H9 (cell line): Measurements from ENCODE around the gene FDX2. TPM values are rescaled to one million over a fixed set of nuclear protein-coding genes. Genes with fewer than 3 reads are reported as not detected.

Experiments used
- DNase-seq: peaks from one replicate; pipeline ENCODE4 v3.0.0-alpha.2; 2017
- H2AFZ ChIP-seq: one replicate; pipeline ENCODE4 v1.6.1; 2013; ENCODE audit warnings: mild to moderate bottlenecking, low read length, control low read depth, moderate library complexity
- H2AK5ac ChIP-seq: 2 replicates; pipeline ENCODE4 v1.6.1; 2013; ENCODE audit warnings: low read length, control low read depth, mixed read lengths; ENCODE audit not compliant: insufficient read length
- H2BK120ac ChIP-seq: one replicate; pipeline ENCODE4 v1.6.1; 2013; ENCODE audit warnings: low read depth, mild to moderate bottlenecking, low read length, control low read depth, inconsistent platforms; ENCODE audit not compliant: poor library complexity, severe bottlenecking
- H2BK12ac ChIP-seq: 2 replicates; pipeline ENCODE4 v1.6.1; 2013; ENCODE audit warnings: low read length, control low read depth, mixed read lengths, low read depth; ENCODE audit not compliant: insufficient read length
- H2BK15ac ChIP-seq: 2 replicates; pipeline ENCODE4 v1.6.1; 2013; ENCODE audit warnings: low read depth, low read length, control low read depth
- H2BK20ac ChIP-seq: one replicate; pipeline ENCODE4 v1.6.1; 2013; ENCODE audit warnings: low read depth, mild to moderate bottlenecking, low read length, control low read depth, inconsistent platforms; ENCODE audit not compliant: poor library complexity, severe bottlenecking
- H2BK5ac ChIP-seq: 2 replicates; pipeline ENCODE4 v1.6.1; 2013; ENCODE audit warnings: low read length, control low read depth, mixed read lengths; ENCODE audit not compliant: insufficient read length
- H3K14ac ChIP-seq: 2 replicates; pipeline ENCODE4 v1.6.1; 2013; ENCODE audit warnings: low read length, control low read depth; ENCODE audit not compliant: insufficient read depth
- H3K18ac ChIP-seq: 2 replicates; pipeline ENCODE4 v1.6.1; 2013; ENCODE audit warnings: low read depth, mild to moderate bottlenecking, mixed read lengths, low read length, control low read depth; ENCODE audit not compliant: insufficient read length
- H3K23ac ChIP-seq: 2 replicates; pipeline ENCODE4 v1.6.1; 2013; ENCODE audit warnings: low read length, control low read depth, mixed read lengths, low read depth; ENCODE audit not compliant: insufficient read length
- H3K23me2 ChIP-seq: 2 replicates; pipeline ENCODE4 v1.6.1; 2013; ENCODE audit warnings: low read depth, mild to moderate bottlenecking, mixed read lengths, low read length, control low read depth; ENCODE audit not compliant: insufficient read length, poor library complexity, severe bottlenecking
- H3K27ac ChIP-seq: 2 replicates; pipeline ENCODE4 v1.5.1; 2013; ENCODE audit warnings: low read length, control low read depth, mixed read lengths, low read depth; ENCODE audit not compliant: insufficient read length
- H3K27me3 ChIP-seq: 2 replicates; pipeline ENCODE4 v1.6.1; 2013; ENCODE audit warnings: low read length, control low read depth, inconsistent platforms; ENCODE audit not compliant: insufficient read depth
- H3K4ac ChIP-seq: 2 replicates; pipeline ENCODE4 v1.6.1; 2013; ENCODE audit warnings: low read depth, mild to moderate bottlenecking, control low read depth, inconsistent platforms, low read length, moderate library complexity
- H3K4me1 ChIP-seq: 2 replicates; pipeline ENCODE4 v1.6.1; 2013; ENCODE audit warnings: low read length, control low read depth, inconsistent platforms; ENCODE audit not compliant: insufficient read depth
- H3K4me2 ChIP-seq: 2 replicates; pipeline ENCODE4 v1.6.1; 2013; ENCODE audit warnings: low read length, control low read depth, mixed read lengths; ENCODE audit not compliant: insufficient read length, insufficient read depth
- H3K56ac ChIP-seq: 2 replicates; pipeline ENCODE4 v1.6.1; 2013; ENCODE audit warnings: low read depth, mild to moderate bottlenecking, mixed read lengths, low read length, control low read depth; ENCODE audit not compliant: insufficient read length
- H3K79me1 ChIP-seq: 2 replicates; pipeline ENCODE4 v1.6.1; 2013; ENCODE audit warnings: low read depth, mild to moderate bottlenecking, moderate library complexity, low read length, control low read depth, inconsistent platforms; ENCODE audit not compliant: insufficient read depth, poor library complexity, severe bottlenecking
- H3K79me2 ChIP-seq: 2 replicates; pipeline ENCODE4 v1.6.1; 2013; ENCODE audit warnings: low read length, control low read depth, inconsistent platforms; ENCODE audit not compliant: insufficient read depth
- H3K9ac ChIP-seq: 2 replicates; pipeline ENCODE4 v1.6.1; 2013; ENCODE audit warnings: low read length, control low read depth, mixed read lengths; ENCODE audit not compliant: insufficient read length; ENCODE audit errors: extremely low read depth
- H3K9me3 ChIP-seq: one replicate; pipeline ENCODE4 v1.6.1; 2013; ENCODE audit warnings: low read depth, low read length, inconsistent platforms; ENCODE audit not compliant: control insufficient read depth
- H3T11ph ChIP-seq: one replicate; pipeline ENCODE4 v1.6.1; 2013; ENCODE audit warnings: mild to moderate bottlenecking, low read length, control low read depth, inconsistent platforms
- H4K20me1 ChIP-seq: one replicate; pipeline ENCODE4 v1.6.1; 2013; ENCODE audit not compliant: control insufficient read depth, insufficient read length, insufficient read depth
- H4K5ac ChIP-seq: 2 replicates; pipeline ENCODE4 v1.6.1; 2013; ENCODE audit warnings: low read depth, mild to moderate bottlenecking, mixed read lengths, low read length, control low read depth; ENCODE audit not compliant: insufficient read length
- H4K8ac ChIP-seq: replicated peaks from 2 replicates; pipeline ENCODE4 v1.6.1; 2013; ENCODE audit warnings: low read length, control low read depth, mixed read lengths, low read depth; ENCODE audit not compliant: insufficient read length
- H4K91ac ChIP-seq: 2 replicates; pipeline ENCODE4 v1.6.1; 2013; ENCODE audit warnings: low read depth, mild to moderate bottlenecking, moderate library complexity, mixed read lengths, low read length, control low read depth; ENCODE audit not compliant: insufficient read length
- H3K27ac Mint-ChIP-seq, 3 experiments: 2 replicates in 2 of 3; 3 replicates in 1 of 3; pipeline ENCODE4 v1.8.0; 2020 to 2021; ENCODE audit warnings: mixed read lengths in 3 of 3, mild to moderate bottlenecking in 1 of 3, moderate library complexity in 1 of 3
- H3K27me3 Mint-ChIP-seq: 2 replicates; pipeline ENCODE4 v1.8.0; 2021; ENCODE audit warnings: low read depth, mild to moderate bottlenecking, moderate library complexity, mixed read lengths
- H3K36me3 Mint-ChIP-seq, 3 experiments: 2 replicates in 2 of 3; 3 replicates in 1 of 3; pipeline ENCODE4 v1.8.0; 2020 to 2021; ENCODE audit warnings: low read depth in 3 of 3, mixed read lengths in 3 of 3; ENCODE audit not compliant: insufficient read depth in 1 of 3
- H3K4me1 Mint-ChIP-seq, 2 experiments: 2 replicates each; pipeline ENCODE4 v1.8.0; 2020; ENCODE audit warnings: mixed read lengths in 2 of 2
- H3K4me3 Mint-ChIP-seq, 2 experiments: 2 replicates in 1 of 2; 3 replicates in 1 of 2; pipeline ENCODE4 v1.8.0; 2020 to 2021; ENCODE audit warnings: mild to moderate bottlenecking in 2 of 2, mixed read lengths in 2 of 2, moderate library complexity in 1 of 2
- H3K9me3 Mint-ChIP-seq, 2 experiments: 2 replicates in 1 of 2; 3 replicates in 1 of 2; pipeline ENCODE4 v1.8.0; 2020; ENCODE audit warnings: mild to moderate bottlenecking in 2 of 2, mixed read lengths in 2 of 2, moderate library complexity in 1 of 2
- CTCF ChIP-seq: fragments of 200-600 bp; sonication (generic); conservative IDR thresholded peaks from 3 replicates; pipeline ENCODE4 v1.8.0; 2021; ENCODE audit warnings: antibody characterized with exemption, mild to moderate bottlenecking
- WGBS: extraction: QIAGEN DNeasy Blood & Tissue Kit; methylation state at CpG from one replicate; pipeline ENCODE4 v1.1.7; 2013; ENCODE audit warnings: missing lambda C conversion rate, low lambda C conversion rate, mixed read lengths; ENCODE audit not compliant: insufficient read length; ENCODE audit errors: extremely low coverage; 5-methylcytosine and 5-hydroxymethylcytosine counted together
- total RNA-seq: library from RNA; stranded (reverse); gene quantifications from 2 replicates; pipeline ENCODE4 v1.2.1, GENCODE V29; 2021

The FDX2 gene
- total RNA-seq, 1 experiment from 2014 or later, result 27.7 TPM

- H3K4me2 ChIP-seq, result peak within 1 kb of the TSS; percentile 3
- peaks cover 6% of the 10 kb centered on the region; the same call in 1 of the 2 replicates for H3K4me1 ChIP-seq
- H3T11ph ChIP-seq, result no peak within 1 kb of the TSS
- no peak within 1 kb of the TSS for H2BK15ac ChIP-seq
- H3K9me3 ChIP-seq, result no peaks in the 10 kb centered on the region
- no peak within 1 kb of the TSS for H4K5ac ChIP-seq
- peaks cover 17 to 26% of the 10 kb centered on the region in 2 experiments for H3K4me1 Mint-ChIP-seq
- no peak within 1 kb of the TSS for H4K8ac ChIP-seq
- DNase-seq, result peak; percentile 64
- no peaks in the 10 kb centered on the region; a peak in 1 of 5 replicates for H3K9me3 Mint-ChIP-seq
- H3K27ac ChIP-seq, result no peak within 1 kb of the TSS
- H3K36me3 Mint-ChIP-seq, result no peaks in the 10 kb centered on the region
- peak within 1 kb of the TSS; percentile 10; the same call in 1 of the 2 replicates for H3K14ac ChIP-seq
- H3K79me1 ChIP-seq, result no peaks in the 10 kb centered on the region
- no peak within 1 kb of the TSS for H2BK12ac ChIP-seq
- no peak within 1 kb of the TSS for H3K4ac ChIP-seq
- H3K23me2 ChIP-seq, result peaks cover 7% of the 10 kb centered on the region
- H3K79me2 ChIP-seq, result no peaks in the 10 kb centered on the region
- H3K27me3 Mint-ChIP-seq, result no peaks in the 10 kb centered on the region; the same call in 1 of the 2 replicates
- H2AK5ac ChIP-seq, result no peak within 1 kb of the TSS
- no peaks in the 10 kb centered on the region for H3K27me3 ChIP-seq
- H3K23ac ChIP-seq, result no peak within 1 kb of the TSS
- H4K91ac ChIP-seq, result no peak within 1 kb of the TSS
- no peak for TF ChIP-seq CTCF
- no peak within 1 kb of the TSS for H2BK120ac ChIP-seq
- no peaks in the 10 kb centered on the region for H4K20me1 ChIP-seq
- no peak within 1 kb of the TSS for H3K56ac ChIP-seq
- H3K27ac Mint-ChIP-seq, result peak within 1 kb of the TSS in 1 of 3 experiments; percentile 89; a peak in 4 of 7 replicates
- no CpG with 5 or more reads among the region's 14 CpGs for WGBS
- H2BK5ac ChIP-seq, result no peak within 1 kb of the TSS
- peak within 1 kb of the TSS; percentile 10 to 33; a peak in 3 of 5 replicates for H3K4me3 Mint-ChIP-seq
- no peak within 1 kb of the TSS for H2BK20ac ChIP-seq
- H2AFZ ChIP-seq, result no peak within 1 kb of the TSS
- no peak within 1 kb of the TSS for H3K9ac ChIP-seq
- H3K18ac ChIP-seq, result peak within 1 kb of the TSS; percentile 4
These were observed 23.7 kb upstream of the FDX2 start, which contains the start of gene ICAM3 for GRCh38 chr19:10339380-10339960. TSS of gene ICAM3 (minus strand) at chr19:10339624. CDS start at chr19:10339614, 10 bp downstream.
